Endothelial cell of umbilical vein (primary cell): ENCODE data around the gene GCGR. TPM values are rescaled to one million over a fixed set of nuclear protein-coding genes. Genes with fewer than 3 reads are reported as not detected.

ENCODE experiments used
- BruUV-seq: library from RNA; stranded (reverse); fragments of 400-500 nt; replicated peaks from 2 replicates; lab custom pipeline; 2021; lab: Mats Ljungman, UMichigan
- CTCF ChIA-PET: fragments of 300-600, 350-600 bp; sonication (Branson Sonifier 250); formaldehyde crosslinking; loops from one replicate; lab custom pipeline; 2021; ENCODE audit warnings: antibody characterized with exemption, inconsistent platforms; lab: Charles Lee
- POLR2A ChIA-PET: fragments of 300-600, 350-600 bp; sonication (Branson Sonifier 250); formaldehyde crosslinking; loops from one replicate; lab custom pipeline; 2021; ENCODE audit warnings: antibody characterized with exemption, inconsistent platforms; lab: Charles Lee
- DNase-seq: peaks from one replicate; pipeline ENCODE4 v3.0.0-alpha.2; 2011; ENCODE audit warnings: low read depth, low spot score
- FAIRE-seq: peaks from 2 replicates; lab custom pipeline; 2011; peaks lifted over from hg19 to GRCh38; lab: Jason Lieb, UNC
- H2AFZ ChIP-seq: 2 replicates; pipeline ENCODE4 v1.6.0; 2012; ENCODE audit warnings: low read depth, low read length, control low read depth, inconsistent platforms
- H3K27ac ChIP-seq: 2 replicates; pipeline ENCODE4 v1.5.1; 2011; ENCODE audit warnings: low read depth, mild to moderate bottlenecking, control low read depth, low read length, moderate library complexity; ENCODE audit not compliant: insufficient read depth
- H3K27me3 ChIP-seq, 2 experiments: 2 replicates each; pipeline versions ENCODE4 v1.6.0 to v1.6.1; 2011; ENCODE audit warnings: low read length in 2 of 2, mixed read lengths in 1 of 2; ENCODE audit not compliant: control insufficient read depth in 2 of 2, insufficient read depth in 2 of 2
- H3K36me3 ChIP-seq, 2 experiments: 2 replicates in 1 of 2; 3 replicates in 1 of 2; pipeline ENCODE4 v1.5.1; 2011; ENCODE audit warnings: low read length in 2 of 2, mild to moderate bottlenecking in 1 of 2, moderate library complexity in 1 of 2; ENCODE audit not compliant: control insufficient read depth in 2 of 2, insufficient read depth in 2 of 2; ENCODE audit errors: extremely low read depth in 1 of 2
- H3K4me1 ChIP-seq: 3 replicates; pipeline ENCODE4 v1.5.1; 2011; ENCODE audit warnings: mild to moderate bottlenecking, low read length; ENCODE audit not compliant: control insufficient read depth, insufficient read depth; ENCODE audit errors: extremely low read depth
- H3K4me2 ChIP-seq: 2 replicates; pipeline ENCODE4 v1.6.1; 2011; ENCODE audit warnings: low read length, control low read depth, mixed read lengths; ENCODE audit not compliant: insufficient read depth
- H3K4me3 ChIP-seq, 3 experiments: fragments of 200-600 bp in 1 of 3; sonication (generic), shearing (Covaris generic) in 1 of 3; replicated peaks in 1 of 3; 2 replicates each; pipeline ENCODE4 v1.5.1; 2011 to 2016; ENCODE audit warnings: control low read depth in 3 of 3, low read length in 3 of 3, mild to moderate bottlenecking in 2 of 3, inconsistent platforms in 1 of 3, low read depth in 1 of 3, moderate library complexity in 1 of 3; ENCODE audit not compliant: insufficient read depth in 1 of 3
- H3K79me2 ChIP-seq: 2 replicates; pipeline ENCODE4 v1.6.0; 2012; ENCODE audit warnings: low read length, inconsistent platforms; ENCODE audit not compliant: control insufficient read depth, insufficient read depth
- H3K9ac ChIP-seq: replicated peaks from 2 replicates; pipeline ENCODE3; 2011; ENCODE audit warnings: low read length, control low read depth; ENCODE audit not compliant: insufficient read depth; ENCODE audit errors: extremely low read depth
- H3K9me1 ChIP-seq: replicated peaks from 3 replicates; pipeline ENCODE4 v1.6.0; 2011; ENCODE audit warnings: mild to moderate bottlenecking, low read length; ENCODE audit not compliant: control insufficient read depth, insufficient read depth; ENCODE audit errors: extremely low read depth
- H3K9me3 ChIP-seq: replicated peaks from 2 replicates; pipeline ENCODE4 v1.5.1; 2012; ENCODE audit warnings: low read length, inconsistent platforms; ENCODE audit not compliant: control insufficient read depth, insufficient read depth
- H4K20me1 ChIP-seq: replicated peaks from 2 replicates; pipeline ENCODE3; 2011; ENCODE audit warnings: mild to moderate bottlenecking, low read length; ENCODE audit not compliant: control insufficient read depth, insufficient read depth; ENCODE audit errors: extremely low read depth
- EZH2 ChIP-seq: IDR thresholded peaks from 2 replicates; pipeline ENCODE4 v1.6.1; 2012; ENCODE audit warnings: borderline replicate concordance, low read depth, mild to moderate bottlenecking, moderate library complexity, low read length, inconsistent platforms; ENCODE audit not compliant: severe bottlenecking
- FOS ChIP-seq: IDR thresholded peaks from 2 replicates; pipeline ENCODE4 v1.6.1; 2011; ENCODE audit warnings: mild to moderate bottlenecking, low read length, moderate library complexity, borderline replicate concordance; ENCODE audit not compliant: insufficient read depth
- GATA2 ChIP-seq: IDR thresholded peaks from 2 replicates; pipeline ENCODE4 v1.7.0; 2011; ENCODE audit warnings: low read depth, mild to moderate bottlenecking, moderate library complexity, mixed read lengths, low read length; ENCODE audit not compliant: insufficient read length, insufficient read depth
- JUN ChIP-seq: IDR thresholded peaks from 2 replicates; pipeline ENCODE4 v1.6.1; 2011; ENCODE audit warnings: borderline replicate concordance, low read depth; ENCODE audit not compliant: insufficient read length, insufficient read depth
- POLR2A ChIP-seq: IDR thresholded peaks from 2 replicates; pipeline ENCODE4 v1.6.1; 2012; ENCODE audit warnings: low read depth, mild to moderate bottlenecking, control low read depth, low read length
- POLR2AphosphoS5 ChIP-seq: IDR thresholded peaks from 2 replicates; pipeline ENCODE4 v1.6.1; 2012; ENCODE audit warnings: low read depth, mild to moderate bottlenecking, control low read depth, low read length, moderate library complexity; ENCODE audit not compliant: insufficient read depth
- dilution Hi-C: fragments of 300-500 bp; cut with MboI; formaldehyde crosslinking; loops from one replicate; pipeline ENCODE4 v1.15.0; 2019; ENCODE audit warnings: low sequenced_read_pairs; ENCODE audit not compliant: extremely low pct_ligation_motif_present
- intact Hi-C: fragments of 100-400 bp; cut with micrococcal nuclease; formaldehyde crosslinking; loops from one replicate; pipeline ENCODE4 v1.10.0; 2022
- polyA plus RNA-seq, 4 experiments: library from polyadenylated mRNA; depleted of rRNA in 3 of 4; stranded (reverse) in 3 of 4; unstranded in 1 of 4; fragments of >200 nt; gene quantifications; 2 replicates each; pipeline versions ENCODE4 v1.2.1 to v1.2.3, GENCODE V29; 2011 to 2012; ENCODE audit warnings: missing spikeins in 1 of 4
- total RNA-seq: library from RNA; stranded (reverse); gene quantifications from 2 replicates; pipeline ENCODE4 v1.2.3, GENCODE V29; 2021
- TF ChIP-seq, protein P1 (sequence below), 2 donors: IDR thresholded peaks; 1 replicate in 1 of 2; 2 replicates in 1 of 2; pipeline ENCODE4 v1.5.1; 2011; ENCODE audit warnings: low read length in 2 of 2, mild to moderate bottlenecking in 2 of 2, moderate library complexity in 2 of 2, control low read depth in 1 of 2, inconsistent platforms in 1 of 2, low read depth in 1 of 2; ENCODE audit not compliant: insufficient read depth in 1 of 2; ENCODE audit errors: extremely low read depth in 1 of 2

GCGR gene
- total and polyA plus RNA-seq, 2 donors (not counting 3 experiments of a cell fraction or from before 2014, with no cell fraction given) = not detected

DNA sequence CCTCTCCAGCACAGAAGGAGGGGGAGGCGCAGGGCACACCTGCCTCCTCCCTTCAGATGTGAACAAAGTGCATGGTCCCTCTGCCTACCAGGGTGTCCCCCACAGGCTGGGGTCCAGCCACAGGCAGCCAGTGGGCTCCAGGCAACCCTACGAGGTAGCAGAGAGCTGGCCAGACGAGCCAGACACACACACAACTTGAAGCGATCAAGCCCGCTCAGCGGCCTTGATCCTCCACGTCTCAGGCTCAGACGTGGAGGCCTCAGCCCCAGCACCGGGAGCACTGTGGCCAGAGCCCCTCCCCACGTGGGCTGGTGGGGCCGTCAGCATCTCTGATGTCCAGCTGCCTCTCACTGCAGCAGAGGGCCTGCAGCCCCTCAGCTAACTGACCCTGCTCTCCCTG lies 20.6 kb downstream of the GCGR start:
- no peak for FAIRE-seq
- no peak overlapping the region for H3K4me3 ChIP-seq
- no TSS peak for BruUV-seq
- TF ChIP-seq EZH2 = no peak
- TF ChIP-seq POLR2AphosphoS5 = no peak
- no peak for TF ChIP-seq JUN
- TF ChIP-seq, protein P1, sequence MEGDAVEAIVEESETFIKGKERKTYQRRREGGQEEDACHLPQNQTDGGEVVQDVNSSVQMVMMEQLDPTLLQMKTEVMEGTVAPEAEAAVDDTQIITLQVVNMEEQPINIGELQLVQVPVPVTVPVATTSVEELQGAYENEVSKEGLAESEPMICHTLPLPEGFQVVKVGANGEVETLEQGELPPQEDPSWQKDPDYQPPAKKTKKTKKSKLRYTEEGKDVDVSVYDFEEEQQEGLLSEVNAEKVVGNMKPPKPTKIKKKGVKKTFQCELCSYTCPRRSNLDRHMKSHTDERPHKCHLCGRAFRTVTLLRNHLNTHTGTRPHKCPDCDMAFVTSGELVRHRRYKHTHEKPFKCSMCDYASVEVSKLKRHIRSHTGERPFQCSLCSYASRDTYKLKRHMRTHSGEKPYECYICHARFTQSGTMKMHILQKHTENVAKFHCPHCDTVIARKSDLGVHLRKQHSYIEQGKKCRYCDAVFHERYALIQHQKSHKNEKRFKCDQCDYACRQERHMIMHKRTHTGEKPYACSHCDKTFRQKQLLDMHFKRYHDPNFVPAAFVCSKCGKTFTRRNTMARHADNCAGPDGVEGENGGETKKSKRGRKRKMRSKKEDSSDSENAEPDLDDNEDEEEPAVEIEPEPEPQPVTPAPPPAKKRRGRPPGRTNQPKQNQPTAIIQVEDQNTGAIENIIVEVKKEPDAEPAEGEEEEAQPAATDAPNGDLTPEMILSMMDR (IDR thresholded peaks at IDR 0.05; ENCODE audit: extremely low read depth in 1 of 2, insufficient read depth in 1 of 2, low read depth in 1 of 2, low read length in 2 of 2) = no peak
- TF ChIP-seq POLR2A = no peak
- TF ChIP-seq FOS = no peak
- no peak for TF ChIP-seq GATA2
- CTCF ChIA-PET = no interaction called here
- H3K27ac ChIP-seq = no peak overlapping the region
- no peaks in the 10 kb centered on the region for H3K9me1 ChIP-seq
- intact Hi-C loops = no loop called here
- dilution Hi-C loops = no loop called here
- H3K9ac ChIP-seq = no peak overlapping the region
- H3K9me3 ChIP-seq = no peaks in the 10 kb centered on the region
- no peak for DNase-seq
- no peak overlapping the region for H2AFZ ChIP-seq
- no peaks in the 10 kb centered on the region for H3K79me2 ChIP-seq
- no peaks in the 10 kb centered on the region for H3K4me1 ChIP-seq
- peaks cover 0 to 8% of the 10 kb centered on the region in 2 experiments for H3K36me3 ChIP-seq
- H3K27me3 ChIP-seq = no peaks in the 10 kb centered on the region
- no peak overlapping the region for H3K4me2 ChIP-seq
- no peaks in the 10 kb centered on the region for H4K20me1 ChIP-seq
- POLR2A ChIA-PET = no interaction called here
